Endometrial microvascular endothelial cells (primary cell): Measurements from ENCODE around the gene TCF20. TPM values are rescaled to one million over a fixed set of nuclear protein-coding genes. Genes with fewer than 3 reads are reported as not detected.

ENCODE experiments used
- in situ Hi-C: cut with HindIII; loops from 2 replicates; pipeline ENCODE4 v1.10.0; 2017; ENCODE audit warnings: low sequenced_read_pairs, low pct_unique_long_range_greater_than_20kb; ENCODE audit errors: inconsistent ontology term
- total RNA-seq: library from RNA; depleted of rRNA; stranded (reverse); fragments of >200 nt; gene quantifications from one replicate; pipeline ENCODE4 v1.2.3, GENCODE V29; 2015; ENCODE audit errors: inconsistent ontology term

TCF20 gene
- total RNA-seq, 1 donor from 2014 or later: 19.4 TPM

GRCh38 chr22:42270176-42270509, 310 bp downstream of the TCF20 start:
- in situ Hi-C loops: no loop called here

GRCh38 chr22:42269432-42270175, 849 bp downstream of the TCF20 start:
- in situ Hi-C loops: no loop called here

GRCh38 chr22:42268852-42269410, 1.5 kb downstream of the TCF20 start:
- in situ Hi-C loops: no loop called here

- in situ Hi-C loops: no loop called here
These were observed 5.1 kb downstream of the TCF20 start for GRCh38 chr22:42265321-42265720.

GRCh38 chr22:42263944-42264343, 6.5 kb downstream of the TCF20 start:
- in situ Hi-C loops: no loop called here

GRCh38 chr22:42262964-42263363, 7.5 kb downstream of the TCF20 start:
- in situ Hi-C loops: no loop called here

GRCh38 chr22:42261296-42261695, 9.2 kb downstream of the TCF20 start:
- in situ Hi-C loops: no loop called here

GRCh38 chr22:42258126-42258525, 12.3 kb downstream of the TCF20 start:
- in situ Hi-C loops: no loop called here

- in situ Hi-C loops: no loop called here
These were observed 13.1 kb downstream of the TCF20 start for GRCh38 chr22:42257386-42257785.

- in situ Hi-C loops: no loop called here
These were observed 13.5 kb downstream of the TCF20 start for GRCh38 chr22:42256930-42257329.

- in situ Hi-C loops: no loop called here
These were observed 14.2 kb downstream of the TCF20 start for GRCh38 chr22:42256220-42256619.

GRCh38 chr22:42249831-42250230, 20.6 kb downstream of the TCF20 start:
- in situ Hi-C loops: no loop called here

- in situ Hi-C loops: no loop called here
These were observed 21.5 kb downstream of the TCF20 start for GRCh38 chr22:42248995-42249394.

- in situ Hi-C loops: no loop called here
These were observed 22.9 kb downstream of the TCF20 start for GRCh38 chr22:42247596-42247995.

GRCh38 chr22:42243802-42244060, 26.7 kb downstream of the TCF20 start:
- in situ Hi-C loops: no loop called here

GRCh38 chr22:42236848-42237247, 33.6 kb downstream of the TCF20 start:
- in situ Hi-C loops: no loop called here

- in situ Hi-C loops: no loop called here
These were observed 34.2 kb downstream of the TCF20 start for GRCh38 chr22:42236268-42236667.

GRCh38 chr22:42233879-42234278, 36.6 kb downstream of the TCF20 start:
- in situ Hi-C loops: no loop called here

- in situ Hi-C loops: no loop called here
These were observed 38.5 kb downstream of the TCF20 start for GRCh38 chr22:42231929-42232328.

GRCh38 chr22:42229455-42230149, 40.9 kb downstream of the TCF20 start:
- in situ Hi-C loops: no loop called here

GRCh38 chr22:42228483-42228882, 42.0 kb downstream of the TCF20 start:
- in situ Hi-C loops: no loop called here
